Upper lobe of left lung (tissue), 6 donors: ENCODE data around the gene SPRR2A. TPM values are rescaled to one million over a fixed set of nuclear protein-coding genes. Genes with fewer than 3 reads are reported as not detected.

Experiments
- ATAC-seq, 2 donors: fragments of 200-7000 bp; cut with Tn5 transposase; one replicate each; pipeline ENCODE4 v1.9.1; 2022; ENCODE audit warnings: mild to moderate bottlenecking in 2 of 2, moderate library complexity in 2 of 2; ENCODE audit not compliant: low FRiP score in 2 of 2
- DNase-seq, 2 donors: peaks; one replicate each; pipeline ENCODE4 v3.0.0-alpha.2; 2019 to 2020
- H3K27ac ChIP-seq, 4 donors: fragments of 200-600 bp; sonication (generic); one replicate each; pipeline ENCODE4 v1.5.1; 2016 to 2019
- H3K27me3 ChIP-seq, 4 donors: fragments of 200-600 bp; sonication (generic); one replicate each; pipeline ENCODE4 v1.5.1; 2017 to 2019
- H3K36me3 ChIP-seq, 4 donors: fragments of 200-600 bp; sonication (generic); one replicate each; pipeline ENCODE4 v1.5.1; 2016 to 2019
- H3K4me1 ChIP-seq, 4 donors: fragments of 200-600 bp; sonication (generic); one replicate each; pipeline ENCODE4 v1.5.1; 2018 to 2019
- H3K4me3 ChIP-seq, 4 donors: fragments of 200-600 bp; sonication (generic); one replicate each; pipeline ENCODE4 v1.5.1; 2017 to 2019; ENCODE audit warnings: mild to moderate bottlenecking in 2 of 4, moderate library complexity in 1 of 4
- H3K9me3 ChIP-seq, 4 donors: fragments of 200-600 bp; sonication (generic); one replicate each; pipeline ENCODE4 v1.5.1; 2018 to 2019
- EP300 ChIP-seq, 4 donors: sonication (generic); formaldehyde crosslinking; IDR thresholded peaks; one replicate each; pipeline ENCODE4 v1.5.1; 2017; ENCODE audit warnings: antibody characterized with exemption in 4 of 4, control low read depth in 2 of 4
- POLR2A ChIP-seq, 4 donors: fragments of 450-650 bp; IDR thresholded peaks; one replicate each; pipeline ENCODE4 v1.5.1; 2016 to 2017; ENCODE audit warnings: antibody characterized with exemption in 4 of 4, mild to moderate bottlenecking in 2 of 4
- POLR2AphosphoS5 ChIP-seq, 2 donors: sonication (generic); formaldehyde crosslinking; IDR thresholded peaks; one replicate each; pipeline ENCODE4 v1.5.1; 2017; ENCODE audit warnings: antibody characterized with exemption in 2 of 2
- WGBS, 2 donors: methylation state at CpG; one replicate each; pipeline ENCODE4 v1.1.5; 2017 to 2018; 5-methylcytosine and 5-hydroxymethylcytosine counted together
- total RNA-seq, 6 donors: library from RNA; depleted of rRNA in 4 of 6; stranded (reverse); fragments of >200 nt in 4 of 6; gene quantifications; one replicate each; pipeline versions ENCODE4 v1.1.0 to v1.2.1, GENCODE V29; 2016 to 2021
- TF ChIP-seq, protein P1 (sequence below), 6 experiments: fragments of 450-650 bp in 4 of 6; fragments of 200-600 bp in 2 of 6; sonication (generic) in 2 of 6; IDR thresholded peaks; one replicate each; pipeline ENCODE4 v1.5.1; 2016 to 2019; ENCODE audit warnings: antibody characterized with exemption in 6 of 6
- donor health status: DM: no; HTN: no; CAD: no; lungs with moderate emphysema.
- donor health status: DM: no; HTN: yes; CAD: no; lungs with severe emphysema.

The SPRR2A gene
- total RNA-seq, 6 donors from 2014 or later: not detected

DNA sequence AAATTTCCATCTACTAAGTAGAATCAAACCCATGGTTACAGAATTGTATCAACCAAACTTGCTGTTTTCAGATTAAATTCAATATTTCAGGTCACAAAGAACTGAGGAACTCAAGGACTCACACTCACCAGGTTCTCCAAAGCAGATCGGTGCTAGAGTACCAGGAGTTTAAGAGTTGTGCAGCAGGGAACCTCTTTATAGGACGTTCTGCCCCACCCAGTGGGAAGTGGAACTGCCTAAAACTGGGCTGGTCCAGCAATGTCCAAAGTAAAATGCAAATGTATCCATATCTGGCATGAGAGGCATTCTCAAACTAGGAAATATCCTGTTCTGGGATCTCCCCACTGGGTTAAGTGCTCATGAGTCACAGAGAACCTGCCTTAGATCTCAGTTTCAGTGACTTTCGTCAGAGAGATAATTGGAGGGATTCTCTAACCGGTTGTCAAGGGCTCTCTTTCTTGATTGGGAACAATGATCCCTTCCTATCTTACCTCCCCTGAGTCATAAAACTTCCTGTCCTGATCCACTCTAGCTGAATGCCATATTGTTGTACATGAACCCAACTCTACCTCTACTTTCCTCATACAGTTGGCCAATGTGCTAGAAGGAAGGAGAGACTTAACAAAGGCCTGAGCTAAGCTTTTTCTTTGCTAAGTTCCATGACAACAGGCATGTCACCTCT lies 16.2 kb downstream of the SPRR2A start, which contains the start of gene SPRR2D:
Gene SPRR2D (minus strand): TSS at position 171 of the 682 bp plus-strand sequence. CDS start 774 bp downstream, outside the sequence.
- H3K4me1 ChIP-seq: no peaks in the 10 kb centered on the region
- H3K4me3 ChIP-seq: no peak within 1 kb of the TSS
- WGBS, 2 donors: 65 to 76% methylated on average over 4 of the region's 4 CpGs
- no peaks in the 10 kb centered on the region for H3K36me3 ChIP-seq
- no peaks in the 10 kb centered on the region for H3K9me3 ChIP-seq
- DNase-seq (no peak), ATAC-seq (no peak)
- H3K27ac ChIP-seq: no peak within 1 kb of the TSS
- TF ChIP-seq EP300 (IDR thresholded peaks at IDR 0.05) (no peak), POLR2AphosphoS5 (IDR thresholded peaks at IDR 0.05) (no peak), POLR2A (IDR thresholded peaks at IDR 0.05) (no peak)
- TF ChIP-seq, protein P1, sequence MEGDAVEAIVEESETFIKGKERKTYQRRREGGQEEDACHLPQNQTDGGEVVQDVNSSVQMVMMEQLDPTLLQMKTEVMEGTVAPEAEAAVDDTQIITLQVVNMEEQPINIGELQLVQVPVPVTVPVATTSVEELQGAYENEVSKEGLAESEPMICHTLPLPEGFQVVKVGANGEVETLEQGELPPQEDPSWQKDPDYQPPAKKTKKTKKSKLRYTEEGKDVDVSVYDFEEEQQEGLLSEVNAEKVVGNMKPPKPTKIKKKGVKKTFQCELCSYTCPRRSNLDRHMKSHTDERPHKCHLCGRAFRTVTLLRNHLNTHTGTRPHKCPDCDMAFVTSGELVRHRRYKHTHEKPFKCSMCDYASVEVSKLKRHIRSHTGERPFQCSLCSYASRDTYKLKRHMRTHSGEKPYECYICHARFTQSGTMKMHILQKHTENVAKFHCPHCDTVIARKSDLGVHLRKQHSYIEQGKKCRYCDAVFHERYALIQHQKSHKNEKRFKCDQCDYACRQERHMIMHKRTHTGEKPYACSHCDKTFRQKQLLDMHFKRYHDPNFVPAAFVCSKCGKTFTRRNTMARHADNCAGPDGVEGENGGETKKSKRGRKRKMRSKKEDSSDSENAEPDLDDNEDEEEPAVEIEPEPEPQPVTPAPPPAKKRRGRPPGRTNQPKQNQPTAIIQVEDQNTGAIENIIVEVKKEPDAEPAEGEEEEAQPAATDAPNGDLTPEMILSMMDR (IDR thresholded peaks at IDR 0.05): no peak
- H3K27me3 ChIP-seq: no peaks in the 10 kb centered on the region

DNA sequence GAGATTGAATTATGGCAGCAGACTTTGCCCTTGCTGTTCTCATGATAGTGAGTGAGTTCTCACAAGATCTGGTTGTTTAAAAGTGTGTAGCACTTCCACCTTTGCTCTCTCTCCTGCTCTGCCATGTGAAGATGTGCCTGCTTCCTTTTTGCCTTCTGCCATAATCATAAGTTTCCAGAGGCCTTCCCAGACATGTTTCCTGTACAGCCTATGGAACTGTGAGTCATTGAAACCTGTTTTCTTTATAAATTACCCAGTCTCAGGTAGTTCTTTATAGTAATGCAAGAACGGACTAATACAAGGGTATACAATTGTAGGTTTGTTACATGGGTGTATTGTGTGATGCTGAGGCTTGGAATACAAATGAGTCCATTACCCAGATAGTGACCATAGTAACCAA lies 22.1 kb downstream of the SPRR2A start:
- H3K4me3 ChIP-seq: no peak overlapping the region
- 70 to 89% methylated on average over 1 of the region's 1 CpG for WGBS, 2 donors
- H3K4me1 ChIP-seq: no peaks in the 10 kb centered on the region
- no peak for TF ChIP-seq POLR2A (IDR thresholded peaks at IDR 0.05)
- TF ChIP-seq EP300 (IDR thresholded peaks at IDR 0.05): no peak
- TF ChIP-seq, protein P1 (IDR thresholded peaks at IDR 0.05): no peak
- TF ChIP-seq POLR2AphosphoS5 (IDR thresholded peaks at IDR 0.05): no peak
- H3K36me3 ChIP-seq: no peaks in the 10 kb centered on the region
- no peak for ATAC-seq
- H3K27ac ChIP-seq: no peak overlapping the region
- H3K9me3 ChIP-seq: no peaks in the 10 kb centered on the region
- no peak for DNase-seq
- no peaks in the 10 kb centered on the region for H3K27me3 ChIP-seq

DNA sequence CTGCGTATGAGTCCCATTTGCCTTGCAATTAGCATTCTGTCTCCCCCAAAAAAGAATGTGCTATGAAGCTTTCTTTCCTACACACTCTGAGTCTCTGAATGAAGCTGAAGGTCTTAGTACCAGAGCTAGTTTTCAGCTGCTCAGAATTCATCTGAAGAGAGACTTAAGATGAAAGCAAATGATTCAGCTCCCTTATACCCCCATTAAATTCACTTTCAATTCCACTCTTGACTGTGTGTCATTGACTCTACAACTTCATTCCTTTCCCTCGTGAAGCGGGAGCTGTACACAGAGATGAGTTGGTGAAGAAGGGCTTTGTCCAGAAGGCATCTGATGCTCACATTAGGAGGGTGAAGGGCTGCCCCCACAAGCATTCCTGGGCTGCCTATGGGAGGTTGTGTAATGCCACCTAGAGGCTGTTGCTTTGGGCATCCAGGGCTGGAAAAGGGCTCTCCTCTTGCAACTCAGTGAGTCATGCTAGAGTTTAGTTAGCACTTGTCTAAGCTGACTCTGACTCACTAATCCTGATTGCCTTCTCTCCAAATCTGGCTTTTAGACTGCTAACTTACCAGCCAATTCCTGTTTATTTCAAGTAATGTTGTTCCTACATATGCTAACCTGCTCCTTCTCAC lies 24.5 kb downstream of the SPRR2A start:
- Histone ChIP-seq H3K27ac (no peak overlapping the region), H3K9me3 (no peaks in the 10 kb centered on the region), H3K36me3 (no peaks in the 10 kb centered on the region), H3K4me3 (no peak overlapping the region), H3K4me1 (no peaks in the 10 kb centered on the region), H3K27me3 (no peaks in the 10 kb centered on the region)
- 54 to 61% methylated on average over 3 of the region's 3 CpGs for WGBS, 2 donors
- DNase-seq (peak in 1 of 2 donors; percentile 51), ATAC-seq (peak; percentile 43 to 62)
- TF ChIP-seq, protein P1 (IDR thresholded peaks at IDR 0.05): no peak

DNA sequence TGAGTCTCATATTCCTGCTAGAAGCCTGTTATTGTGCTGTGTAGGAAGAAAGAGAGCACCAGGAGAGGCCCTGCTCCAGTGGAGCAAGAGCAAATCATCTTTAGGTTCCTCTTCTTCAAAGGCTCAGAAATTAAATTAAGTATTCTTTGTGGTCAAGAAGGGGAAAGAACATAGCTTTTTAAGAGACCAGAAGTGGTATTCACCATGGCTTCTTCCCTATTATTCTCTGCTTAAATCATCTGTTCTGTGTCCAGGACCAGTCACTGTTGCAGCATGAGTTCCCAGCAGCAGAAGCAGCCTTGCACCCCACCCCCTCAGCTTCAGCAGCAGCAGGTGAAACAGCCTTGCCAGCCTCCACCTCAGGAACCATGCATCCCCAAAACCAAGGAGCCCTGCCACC lies 25.2 kb downstream of the SPRR2A start:
- ATAC-seq: no peak

More for the DNA sequence above, 25.2 kb downstream of the SPRR2A start:
- H3K4me1 ChIP-seq: no peaks in the 10 kb centered on the region
- no peak overlapping the region for H3K4me3 ChIP-seq
- no peak for DNase-seq
- TF ChIP-seq, protein P1 (IDR thresholded peaks at IDR 0.05): no peak
- TF ChIP-seq EP300 (IDR thresholded peaks at IDR 0.05): no peak
- no peak for TF ChIP-seq POLR2A (IDR thresholded peaks at IDR 0.05)
- TF ChIP-seq POLR2AphosphoS5 (IDR thresholded peaks at IDR 0.05): no peak
- no peaks in the 10 kb centered on the region for H3K36me3 ChIP-seq
- H3K9me3 ChIP-seq: no peaks in the 10 kb centered on the region
- no peak overlapping the region for H3K27ac ChIP-seq
- H3K27me3 ChIP-seq: no peaks in the 10 kb centered on the region
